Measurements from ENCODE around the gene LYRM4. TPM values are rescaled to one million over a fixed set of nuclear protein-coding genes. Genes with fewer than 3 reads are reported as not detected.

LYRM4 gene
- total RNA-seq, 4 donors from 2014 or later: 6.3 to 13.7 (median 7.8) TPM

GRCh38 chr6:5146398-5146797 is 114.4 kb downstream of the LYRM4 start:
- no peak for DNase-seq
- no peaks in the 10 kb centered on the region for H3K27me3 ChIP-seq
- no peak overlapping the region for H3K4me3 ChIP-seq
- H3K36me3 ChIP-seq: no peaks in the 10 kb centered on the region
- no peaks in the 10 kb centered on the region for H3K9me3 ChIP-seq
- no peaks in the 10 kb centered on the region for H3K4me1 ChIP-seq
- no peak overlapping the region for H3K27ac ChIP-seq
- TF ChIP-seq POLR2A (IDR thresholded peaks at IDR 0.05) (no peak), CTCF (IDR thresholded peaks at IDR 0.05) (no peak)

GRCh38 chr6:5143634-5144311 is 117.0 kb downstream of the LYRM4 start:
- Histone ChIP-seq H3K4me1 (no peaks in the 10 kb centered on the region), H3K36me3 (no peaks in the 10 kb centered on the region), H3K27ac (no peak overlapping the region), H3K27me3 (no peaks in the 10 kb centered on the region), H3K9me3 (no peaks in the 10 kb centered on the region), H3K4me3 (no peak overlapping the region)
- DNase-seq: peak; percentile 85 to 95 (median 89)
- TF ChIP-seq POLR2A (IDR thresholded peaks at IDR 0.05) (no peak), CTCF (IDR thresholded peaks at IDR 0.05) (peak; percentile 62 to 92 (median 88))

- H3K4me3 ChIP-seq: no peak overlapping the region
- DNase-seq: no peak
- no peaks in the 10 kb centered on the region for H3K9me3 ChIP-seq
- no peaks in the 10 kb centered on the region for H3K4me1 ChIP-seq
- no peaks in the 10 kb centered on the region for H3K36me3 ChIP-seq
- no peaks in the 10 kb centered on the region for H3K27me3 ChIP-seq
- no peak overlapping the region for H3K27ac ChIP-seq
- no peak for TF ChIP-seq POLR2A (IDR thresholded peaks at IDR 0.05)
- no peak for TF ChIP-seq CTCF (IDR thresholded peaks at IDR 0.05)
Measured at GRCh38 chr6:5142915-5143314, 117.8 kb downstream of the LYRM4 start.

GRCh38 chr6:5142131-5142530 is 118.6 kb downstream of the LYRM4 start:
- Histone ChIP-seq H3K9me3 (no peaks in the 10 kb centered on the region), H3K4me1 (no peaks in the 10 kb centered on the region), H3K27me3 (no peaks in the 10 kb centered on the region), H3K4me3 (no peak overlapping the region), H3K27ac (no peak overlapping the region), H3K36me3 (no peaks in the 10 kb centered on the region)
- no peak for DNase-seq
- TF ChIP-seq CTCF (IDR thresholded peaks at IDR 0.05) (no peak), POLR2A (IDR thresholded peaks at IDR 0.05) (no peak)

- Histone ChIP-seq H3K27me3 (no peaks in the 10 kb centered on the region), H3K9me3 (no peaks in the 10 kb centered on the region), H3K4me3 (no peak overlapping the region), H3K27ac (no peak overlapping the region), H3K36me3 (no peaks in the 10 kb centered on the region), H3K4me1 (no peaks in the 10 kb centered on the region)
- TF ChIP-seq POLR2A (IDR thresholded peaks at IDR 0.05): no peak
- no peak for TF ChIP-seq CTCF (IDR thresholded peaks at IDR 0.05)
- DNase-seq: no peak
Measured at GRCh38 chr6:5141046-5141445, 119.7 kb downstream of the LYRM4 start.
